GM21367 (cell line): ENCODE data around the gene STARD8.
A peak's percentile ranks its signal among the peaks of the same experiment; 100 is the strongest.

ENCODE experiments used
- ATAC-seq: cut with Tn5 transposase; IDR thresholded peaks from one replicate; pipeline ENCODE4 v1.9.1; 2021; ENCODE audit not compliant: unreplicated experiment

The STARD8 gene

DNA sequence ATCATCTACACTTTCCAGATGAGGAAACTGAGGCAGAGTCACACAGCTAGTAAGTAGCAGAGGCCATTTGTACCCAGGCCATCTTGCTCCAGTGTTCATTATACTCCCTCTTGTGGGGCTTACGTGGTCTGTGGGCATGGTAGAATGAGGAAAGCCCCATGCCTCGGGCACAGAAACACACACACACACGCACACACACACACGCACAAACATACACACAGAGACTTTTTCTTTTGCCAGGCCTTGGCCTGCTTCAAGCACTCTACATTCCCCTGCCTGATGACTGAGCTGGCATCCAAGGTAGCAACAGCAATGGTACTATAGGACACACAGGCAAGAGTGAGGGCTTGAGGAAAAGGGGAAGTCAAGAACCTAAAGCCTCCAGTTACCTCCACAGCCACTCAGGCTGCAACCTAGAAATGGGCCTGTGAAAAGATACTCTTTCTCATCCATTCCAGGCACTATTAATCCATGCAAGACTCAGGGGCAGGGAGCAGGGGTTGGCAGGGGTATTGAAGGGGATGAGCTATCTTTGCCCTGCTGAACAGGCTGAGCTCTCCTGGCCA is 43.6 kb downstream of the STARD8 start:
- ATAC-seq = no peak

DNA sequence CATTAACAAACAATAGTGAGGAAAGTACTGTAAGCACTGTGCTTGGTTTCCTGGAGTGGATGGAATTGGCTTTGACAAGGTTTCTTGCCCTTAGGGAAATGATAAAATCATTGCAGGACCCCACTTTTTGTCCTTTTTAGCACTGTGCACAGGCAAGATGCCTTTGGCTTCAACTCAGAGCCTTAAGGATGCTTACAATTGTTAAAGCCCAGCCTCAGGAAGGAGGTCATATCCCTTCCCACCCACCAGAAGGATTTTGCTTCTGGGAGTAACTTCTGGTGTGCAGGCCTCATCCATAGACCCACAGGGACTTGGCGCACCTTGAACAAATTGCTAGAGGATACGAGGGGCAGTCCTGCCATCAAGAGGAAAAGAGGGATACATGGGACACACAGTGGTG is 44.5 kb downstream of the STARD8 start:
- ATAC-seq = no peak

DNA sequence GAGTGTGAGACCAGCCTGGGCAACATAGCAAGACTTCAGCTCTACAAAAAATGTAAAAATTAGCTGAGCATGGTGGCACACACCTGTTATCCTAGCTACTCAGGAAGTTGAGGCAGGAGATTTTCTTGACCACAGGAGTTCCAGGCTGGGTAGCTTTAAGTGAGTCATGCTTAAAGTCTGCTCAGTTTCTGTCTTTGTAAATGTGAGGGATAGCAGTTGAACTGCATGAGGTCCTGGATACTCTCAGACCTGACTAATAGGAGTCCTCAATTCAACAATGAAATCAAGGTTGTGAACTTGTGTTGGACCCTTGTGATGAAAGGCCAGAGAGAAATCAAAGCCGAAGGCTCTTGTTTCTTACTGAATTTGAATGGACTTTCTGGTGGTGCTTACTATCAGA is 45.2 kb downstream of the STARD8 start:
- ATAC-seq = no peak

DNA sequence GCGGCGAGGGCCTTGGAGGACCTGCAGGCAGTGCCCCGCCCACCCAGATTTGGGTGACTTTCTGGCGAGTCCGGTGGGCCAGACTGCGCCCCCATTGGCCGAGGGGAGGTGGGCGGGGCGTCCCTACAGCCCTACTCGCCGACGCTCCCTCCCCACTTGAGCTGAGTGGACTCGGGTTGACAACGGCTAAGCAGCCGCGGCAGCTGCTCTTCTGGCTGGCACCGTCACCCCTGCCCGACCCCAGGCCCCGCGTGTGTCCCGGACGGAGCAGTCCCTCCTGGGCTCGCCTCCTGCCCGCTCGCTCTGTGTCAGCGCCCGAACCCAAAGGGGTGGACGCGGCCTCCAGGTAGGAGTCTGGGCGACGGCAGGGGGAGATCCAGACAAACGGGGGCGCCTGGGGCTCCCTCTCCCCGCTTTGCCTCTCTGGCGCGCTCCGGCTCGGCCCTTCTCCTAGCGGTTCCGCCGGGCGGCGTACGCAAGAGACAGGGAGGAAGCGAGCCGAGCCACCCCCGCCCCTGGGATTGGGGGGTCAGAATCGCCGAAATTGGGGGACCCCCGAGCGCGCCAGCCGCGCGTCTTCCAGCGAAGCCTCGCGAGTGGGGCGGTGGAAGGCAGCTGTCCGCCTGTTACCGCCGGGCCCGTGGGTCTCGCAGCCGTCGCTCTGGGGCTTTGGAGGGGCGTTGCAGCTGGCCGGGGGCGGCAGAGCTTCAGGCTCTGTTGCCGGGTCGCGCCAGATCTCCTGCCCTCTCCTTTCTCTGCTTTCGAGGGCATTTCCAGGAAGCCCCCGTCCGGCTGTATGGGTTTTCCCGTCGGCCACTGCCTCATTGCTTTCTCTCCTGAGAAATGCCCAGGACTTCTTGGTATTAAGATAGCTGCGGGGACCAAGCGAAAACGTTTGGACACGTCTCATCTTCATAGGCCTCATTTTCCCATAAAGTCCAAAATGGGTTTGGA is 46.3 kb downstream of the STARD8 start:
- ATAC-seq = peak; percentile 59

DNA sequence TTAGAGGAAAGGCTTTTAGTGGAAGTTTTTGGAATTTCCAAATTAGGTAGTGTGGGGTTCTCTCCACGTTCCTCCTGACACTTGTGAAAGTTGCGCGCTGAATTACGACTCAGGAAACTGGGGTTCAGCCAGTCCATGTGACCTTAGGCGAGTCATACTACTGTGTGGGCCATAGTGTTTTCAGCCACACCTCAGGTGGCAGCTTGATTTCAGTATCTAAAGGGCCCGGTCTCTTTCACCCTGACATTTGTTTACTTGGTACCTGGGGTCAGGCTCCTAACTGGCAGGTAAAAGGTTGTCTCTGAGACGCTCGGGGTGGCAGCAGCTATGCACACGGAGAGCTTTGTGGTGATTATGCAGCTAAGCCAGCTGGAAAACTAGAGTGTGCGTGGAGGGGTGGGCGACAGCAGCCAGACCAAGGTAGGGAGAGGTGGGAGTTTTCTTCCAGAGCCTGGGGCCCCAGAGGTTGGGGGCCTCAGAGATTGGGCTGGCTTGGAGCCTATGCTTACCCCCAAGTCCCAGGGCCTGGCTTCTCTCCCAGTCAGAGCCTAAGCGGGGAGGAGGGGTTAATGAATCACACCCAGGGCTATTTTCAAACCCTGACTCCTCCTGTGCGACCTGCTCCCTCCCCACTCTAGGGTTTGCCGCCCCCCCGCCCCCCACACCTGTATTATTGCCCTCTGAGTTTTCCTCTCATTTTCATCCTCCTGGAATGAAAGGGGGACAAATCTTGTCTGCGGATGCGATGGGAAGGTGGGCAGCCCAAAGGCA is 47.2 kb downstream of the STARD8 start:
- ATAC-seq = no peak

DNA sequence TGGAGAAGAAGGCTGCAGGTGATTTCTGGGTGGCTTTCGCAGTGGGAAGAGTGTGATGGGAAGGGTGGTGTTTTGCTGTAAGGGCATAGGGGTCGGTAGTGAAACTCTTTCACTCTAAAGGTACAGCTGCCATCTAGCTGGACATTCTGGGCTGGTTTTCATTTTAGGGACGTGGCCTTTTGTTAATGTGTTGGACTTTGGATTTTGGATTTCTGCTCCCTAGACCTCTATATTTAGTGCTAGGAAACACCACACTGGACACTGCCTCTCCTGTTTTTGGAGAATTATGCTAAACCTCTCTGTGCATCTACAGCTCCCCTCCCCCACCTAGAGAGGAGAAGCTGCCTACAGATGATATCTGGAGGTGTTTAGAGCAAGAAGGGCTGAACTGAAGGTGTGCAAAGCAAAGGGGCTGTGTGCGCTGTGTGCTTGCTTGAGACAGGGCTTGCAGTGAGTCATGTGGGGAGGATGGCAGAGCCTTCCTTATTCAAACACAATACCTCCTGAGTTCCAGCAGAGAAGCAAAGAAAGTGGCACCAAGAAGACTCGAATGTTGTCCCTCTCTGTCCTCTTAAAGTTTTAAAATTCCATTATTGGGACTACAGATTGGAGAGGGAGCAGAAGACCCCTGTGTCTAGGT is 47.9 kb downstream of the STARD8 start:
- no peak for ATAC-seq

DNA sequence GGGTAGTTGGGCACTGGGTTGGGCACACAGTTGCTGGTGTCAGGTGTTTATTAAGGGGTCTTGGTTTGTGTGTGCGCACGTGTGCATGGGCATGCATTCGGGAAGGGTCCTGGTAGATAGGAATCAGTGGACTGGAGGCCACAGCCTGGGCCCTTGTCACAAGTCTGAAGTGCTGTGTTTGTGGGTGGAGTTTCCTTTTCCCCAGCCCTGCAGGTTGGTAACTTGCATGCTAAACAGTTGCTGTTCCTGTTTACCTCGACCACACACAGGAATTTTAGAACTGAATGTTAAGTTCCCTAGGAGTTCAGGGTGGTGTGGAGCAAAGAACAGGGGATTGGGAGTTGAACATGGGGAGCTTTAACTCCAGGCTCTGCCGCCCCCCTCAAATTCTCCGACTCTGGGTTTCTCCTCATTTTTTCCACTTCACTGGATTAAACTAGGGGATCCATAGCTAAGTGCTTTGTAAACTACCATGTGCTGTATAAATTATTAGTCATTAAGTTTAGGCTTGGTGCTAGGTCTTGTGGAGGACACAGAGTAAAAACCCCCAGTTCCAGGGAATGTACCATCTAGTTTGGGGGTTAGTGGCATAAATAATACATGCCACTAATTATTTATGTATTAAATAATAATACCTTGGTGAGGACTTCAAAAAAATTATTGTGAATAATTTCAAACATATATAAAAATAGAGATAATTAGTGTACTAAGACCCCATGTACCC is 49.0 kb downstream of the STARD8 start:
- no peak for ATAC-seq

DNA sequence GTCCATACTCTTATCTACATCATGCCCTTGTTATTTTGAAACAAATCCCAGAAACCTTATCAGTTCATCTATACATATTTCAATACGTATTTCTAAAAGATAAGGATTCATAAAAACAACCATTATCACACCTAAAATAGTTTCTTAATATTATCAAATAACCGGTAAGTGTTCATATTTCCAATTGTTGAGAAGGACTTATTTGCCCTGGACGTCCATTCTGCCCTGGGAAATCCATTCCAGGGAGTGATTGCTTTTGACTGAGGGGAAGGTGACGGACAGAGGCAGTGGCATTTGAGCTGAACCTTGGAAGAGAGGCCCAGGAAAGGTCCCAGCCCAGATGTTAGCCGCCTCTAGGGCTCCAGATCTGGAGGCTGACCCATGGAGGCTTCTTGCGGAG is 49.6 kb downstream of the STARD8 start:
- no peak for ATAC-seq

DNA sequence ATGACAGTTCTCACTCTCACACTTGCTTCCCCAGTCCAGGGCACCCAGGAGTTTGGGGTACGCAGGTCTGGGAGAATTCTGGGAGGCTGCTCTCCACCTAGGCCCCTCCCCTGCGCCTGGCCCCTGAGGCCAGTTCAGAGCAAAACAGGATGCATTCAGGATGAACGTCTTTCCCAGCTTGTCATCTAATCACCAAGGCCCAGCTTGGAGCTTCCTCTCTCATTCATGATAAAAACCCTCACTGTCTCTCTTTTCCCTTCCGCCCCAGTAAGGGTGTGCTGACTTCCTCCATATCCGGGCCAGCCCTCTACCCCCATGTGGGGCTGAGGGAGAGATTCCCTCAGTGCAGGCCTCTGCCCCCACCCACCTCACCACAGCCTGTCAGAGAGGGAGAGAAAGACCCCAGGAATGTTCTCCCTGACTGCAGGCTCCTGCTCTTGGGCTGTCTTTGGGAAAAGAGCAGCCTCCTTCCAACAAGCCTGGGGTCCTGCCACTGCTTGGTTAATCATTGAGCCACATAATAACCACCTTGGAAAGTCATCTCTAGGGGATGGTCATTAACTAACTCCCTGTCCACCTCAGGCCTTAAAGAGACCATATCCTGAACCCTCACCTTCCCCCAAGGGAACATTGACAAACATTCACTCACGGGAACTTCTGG is 50.1 kb downstream of the STARD8 start:
- ATAC-seq = no peak

DNA sequence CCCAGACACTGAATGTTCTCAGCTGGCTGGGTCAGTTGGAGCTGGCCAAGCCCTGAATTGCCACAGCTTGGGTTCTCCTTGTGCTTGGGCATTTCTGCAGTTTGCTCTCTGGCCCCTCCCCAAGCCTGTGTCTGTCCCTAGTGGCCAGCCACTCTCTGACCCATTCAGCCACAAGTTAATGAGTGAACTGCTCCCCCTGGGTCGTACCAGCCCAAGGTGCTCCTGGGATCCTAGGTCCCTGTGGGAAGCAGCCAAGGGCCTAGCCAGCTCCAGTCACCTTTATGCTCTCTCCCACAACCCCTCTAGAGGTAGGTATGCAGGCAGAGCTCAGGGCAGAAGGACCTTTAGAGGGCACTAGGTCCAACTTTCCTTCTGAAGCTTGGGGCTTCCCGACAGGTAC is 51.5 kb downstream of the STARD8 start:
- no peak for ATAC-seq

DNA sequence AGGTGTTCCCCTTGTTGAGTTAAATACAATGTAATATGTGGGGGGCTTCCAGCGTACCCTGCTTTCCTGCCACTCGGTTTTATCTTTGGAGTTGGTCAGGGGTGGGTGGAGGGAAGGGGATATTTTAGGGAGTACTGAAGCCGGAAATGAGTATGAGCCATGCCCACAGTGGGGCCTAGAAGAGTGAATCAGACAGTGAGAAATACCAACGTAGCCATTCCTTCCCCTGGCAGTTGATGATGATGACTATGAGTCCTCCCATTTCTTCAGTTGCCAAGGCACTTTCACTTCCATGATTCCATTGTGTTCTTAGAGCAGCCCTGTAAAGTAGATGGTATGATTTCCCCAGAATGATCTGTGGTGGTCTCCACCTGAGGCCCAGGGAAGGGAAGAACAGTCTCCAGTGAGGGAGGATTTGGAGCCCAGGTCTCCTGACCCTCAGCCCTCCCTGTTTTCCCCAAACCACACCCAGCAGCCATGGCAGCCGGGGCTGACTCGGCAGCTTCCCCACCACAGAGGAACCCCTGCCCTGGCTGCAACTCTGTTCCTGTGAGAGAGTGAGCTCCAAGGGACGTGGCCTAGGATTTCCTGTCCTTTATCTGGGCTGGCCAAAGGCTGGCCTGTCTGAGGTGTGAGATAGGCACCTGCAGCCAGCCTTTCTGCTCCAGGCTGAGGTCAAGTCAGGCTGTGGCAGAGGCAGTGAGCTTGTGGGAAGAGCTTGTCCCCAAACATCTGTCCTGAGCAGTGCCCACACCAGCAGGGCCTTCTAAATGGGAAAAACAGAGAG is 52.7 kb downstream of the STARD8 start:
- no peak for ATAC-seq

DNA sequence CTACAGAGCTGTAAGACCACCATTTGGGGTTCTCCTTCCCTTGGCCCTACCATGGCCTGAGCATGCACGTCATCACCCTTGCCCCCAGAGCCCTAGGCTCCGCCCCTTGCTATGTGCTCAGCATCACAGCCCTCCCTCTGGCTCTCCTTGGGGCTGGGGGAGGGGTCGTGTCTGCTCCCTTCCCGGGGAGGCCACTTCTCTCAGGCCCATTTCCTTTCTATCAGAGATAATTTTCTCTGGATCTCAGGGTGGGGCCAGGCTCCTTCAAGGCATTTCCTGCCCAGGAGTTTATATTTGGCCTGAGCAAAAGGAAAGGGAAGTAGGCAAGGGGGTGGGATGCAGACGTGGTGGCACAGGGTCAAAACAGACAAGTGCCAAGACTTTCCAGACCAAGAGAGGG is 55.9 kb downstream of the STARD8 start:
- no peak for ATAC-seq

DNA sequence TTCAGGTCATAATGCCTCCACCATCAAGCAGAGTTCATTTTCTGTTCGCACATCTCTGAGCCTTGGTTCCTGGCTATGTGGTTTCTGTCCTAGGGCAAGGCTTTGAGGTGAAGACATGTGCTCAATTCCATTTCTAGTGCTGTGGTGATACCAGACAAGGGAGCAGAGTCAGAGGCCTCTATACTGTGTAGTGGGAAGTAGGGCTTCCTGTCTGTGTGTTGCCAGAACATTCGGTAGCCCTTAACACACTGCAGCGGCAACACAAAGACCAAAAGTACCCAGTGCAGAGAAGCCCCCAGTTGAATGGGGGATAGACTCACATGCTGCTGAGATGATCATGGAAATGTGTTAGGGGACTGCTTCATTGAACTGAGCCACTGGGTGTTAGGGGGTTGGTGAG is 56.4 kb downstream of the STARD8 start:
- ATAC-seq = no peak

DNA sequence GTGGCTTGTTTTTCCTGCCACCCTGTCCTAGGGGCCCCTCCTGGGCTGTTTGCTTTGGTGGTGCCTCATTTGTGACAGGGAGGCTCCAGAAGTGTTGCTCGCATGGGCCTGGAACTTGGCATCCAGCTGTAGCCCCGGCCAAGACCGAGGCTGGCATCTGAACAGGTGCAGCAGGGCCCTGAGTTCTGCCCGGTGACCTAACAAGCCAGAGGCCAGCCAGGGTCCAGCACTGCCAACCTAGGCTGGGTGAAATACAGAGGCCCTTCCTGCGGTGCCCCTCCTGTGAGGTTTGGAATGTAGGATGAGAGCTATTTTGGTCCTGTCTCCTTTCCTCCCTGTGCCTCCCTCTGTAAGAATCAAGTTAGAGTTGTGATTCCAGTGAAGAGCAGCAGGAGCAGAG is 58.5 kb downstream of the STARD8 start:
- ATAC-seq = no peak

DNA sequence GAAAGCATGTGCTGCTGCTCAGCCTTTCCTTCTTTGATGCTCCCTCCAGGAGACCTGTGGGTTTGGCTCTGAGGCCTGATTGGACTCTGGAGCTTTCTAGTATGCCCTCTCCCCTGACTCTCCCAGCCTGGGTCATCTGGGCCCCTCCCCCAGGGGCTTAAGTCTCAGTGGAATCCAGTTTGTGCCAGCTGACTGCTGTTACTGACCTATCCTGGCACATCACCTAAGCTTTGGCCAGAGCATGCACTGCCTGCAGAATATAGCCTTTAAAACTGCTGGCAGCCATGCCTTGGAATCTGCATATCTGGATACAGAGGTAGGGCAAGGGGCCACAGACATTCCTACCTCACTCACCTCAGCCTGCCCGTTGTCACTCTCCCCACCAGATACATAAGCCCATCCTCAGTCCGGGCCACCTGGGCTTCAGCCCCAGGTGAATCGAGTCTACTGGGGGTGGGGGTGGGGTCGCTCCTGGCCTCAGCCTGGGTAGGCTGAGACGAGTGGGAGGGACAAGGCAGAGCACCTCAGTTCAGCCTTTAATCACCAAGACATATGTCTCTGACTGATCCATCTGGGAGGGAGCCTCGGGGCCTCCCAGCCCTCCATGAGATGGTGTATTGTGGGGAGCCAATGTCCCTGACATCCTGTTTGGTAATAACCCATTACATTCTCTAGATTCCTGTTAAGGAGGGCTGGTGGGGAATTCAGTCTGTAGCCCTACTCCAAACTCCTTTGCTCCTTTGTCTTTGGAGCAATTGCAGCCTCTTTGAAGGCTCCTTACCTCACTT is 61.2 kb downstream of the STARD8 start:
- no peak for ATAC-seq

DNA sequence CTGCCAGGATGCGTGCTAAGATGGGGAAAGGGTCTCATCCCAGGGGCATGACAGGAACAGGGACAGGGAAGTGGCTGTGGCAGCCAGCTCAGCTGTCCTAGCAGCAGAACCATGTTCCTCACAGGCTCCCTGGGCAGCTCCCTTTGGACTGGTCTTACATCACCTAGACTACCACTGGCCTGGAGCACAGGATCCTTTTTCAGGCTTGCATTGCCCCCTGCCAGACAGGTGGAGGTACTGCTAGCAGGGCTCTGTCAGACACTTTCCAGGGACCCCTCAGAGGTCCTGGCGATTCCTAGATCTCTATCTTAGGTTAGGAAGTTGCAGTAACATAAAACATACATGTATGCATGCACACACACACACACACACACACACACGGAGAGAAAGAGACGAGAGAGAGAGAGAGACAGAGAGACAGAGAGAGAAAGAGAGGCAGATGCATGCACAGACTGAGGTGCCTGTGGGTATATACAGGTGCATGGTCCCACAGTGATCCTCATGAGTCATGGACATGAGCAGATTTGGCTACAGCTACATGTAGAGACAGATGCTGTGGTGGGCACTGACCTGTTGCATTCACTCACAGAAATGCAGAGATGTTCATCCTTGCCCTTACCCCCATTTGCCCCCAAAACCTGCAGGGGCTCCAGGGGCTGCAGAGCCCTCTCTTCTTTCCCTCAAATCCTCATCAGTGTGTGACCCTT is 63.6 kb downstream of the STARD8 start:
- ATAC-seq = no peak

DNA sequence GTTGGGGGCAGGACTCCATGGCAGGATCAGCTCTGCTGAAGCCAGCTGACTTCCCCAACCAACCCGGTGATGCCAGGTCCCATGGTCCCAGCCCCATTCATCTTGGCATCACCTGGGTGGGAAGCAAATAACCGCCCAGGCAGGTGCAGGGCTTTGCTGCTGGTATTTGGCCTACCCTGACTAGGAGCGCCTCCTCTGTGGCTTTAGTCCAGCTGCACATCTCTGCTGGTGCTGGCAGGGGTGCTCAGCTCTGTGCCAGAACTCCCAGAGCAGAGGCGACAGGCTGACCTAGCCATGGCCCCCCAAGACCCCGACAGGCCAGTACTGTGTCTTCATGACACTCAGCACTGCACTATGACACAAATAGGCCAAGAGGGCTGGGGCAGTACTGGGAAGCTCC is 64.4 kb downstream of the STARD8 start:
- no peak for ATAC-seq

DNA sequence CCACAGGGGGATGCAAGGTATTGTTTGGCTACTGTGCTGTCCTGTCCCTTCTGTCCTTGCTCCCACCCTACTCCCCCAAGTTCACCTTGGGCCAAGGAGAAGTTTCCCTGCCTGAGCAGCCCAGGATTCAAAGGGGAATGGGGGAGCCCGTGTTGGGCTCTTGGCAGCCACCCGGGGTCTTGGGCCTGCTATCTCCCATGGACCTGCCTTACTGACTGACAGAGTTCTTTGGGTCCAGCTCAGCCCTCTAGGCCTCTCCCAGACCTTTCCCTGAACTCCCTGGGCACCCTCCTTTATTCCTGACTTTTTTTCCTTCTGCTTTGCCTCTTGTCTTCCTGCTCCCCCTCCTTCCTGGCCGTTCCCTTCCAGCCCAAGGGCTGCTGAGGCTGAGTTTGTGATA is 67.4 kb downstream of the STARD8 start:
- ATAC-seq = no peak
